Muscle of leg (tissue), 11 donors: ENCODE results near the gene SETD3. TPM values are rescaled to one million over a fixed set of nuclear protein-coding genes. Genes with fewer than 3 reads are reported as not detected.

ENCODE experiments used
- DNase-seq: peaks from one replicate; pipeline ENCODE4 v3.0.0; 2013
- H3K27ac ChIP-seq: one replicate; pipeline ENCODE4 v1.5.1; 2013; ENCODE audit warnings: mild to moderate bottlenecking, low read length, control low read depth
- H3K27me3 ChIP-seq: one replicate; pipeline ENCODE4 v1.6.1; 2013; ENCODE audit warnings: low read length; ENCODE audit not compliant: control insufficient read depth, insufficient read depth
- H3K36me3 ChIP-seq: one replicate; pipeline ENCODE4 v1.6.1; 2013; ENCODE audit warnings: low read length; ENCODE audit not compliant: control insufficient read depth, insufficient read depth
- H3K4me1 ChIP-seq: one replicate; pipeline ENCODE4 v1.6.1; 2013; ENCODE audit warnings: low read length; ENCODE audit not compliant: control insufficient read depth, insufficient read depth
- H3K4me3 ChIP-seq: one replicate; pipeline ENCODE4 v1.5.1; 2013; ENCODE audit warnings: low read length, control low read depth
- H3K9me3 ChIP-seq: replicated peaks from 2 replicates; pipeline ENCODE4 v1.6.1; 2013; ENCODE audit warnings: low read depth, low read length; ENCODE audit not compliant: control insufficient read depth
- WGBS: methylation state at CpG from one replicate; pipeline ENCODE4 v1.1.5; 2013; ENCODE audit warnings: missing lambda C conversion rate; ENCODE audit not compliant: insufficient coverage; 5-methylcytosine and 5-hydroxymethylcytosine counted together
- polyA plus RNA-seq, 8 donors: library from polyadenylated mRNA; unstranded; fragments of 120-200 nt; gene quantifications; one replicate each; pipeline versions ENCODE4 v1.2.1 to v1.2.3, GENCODE V29; 2013; ENCODE audit warnings: inconsistent platforms in 1 of 8, low replicate concordance in 1 of 8; ENCODE audit not compliant: insufficient read length in 8 of 8, insufficient read depth in 1 of 8
- total RNA-seq: library from RNA; stranded (reverse); fragments of 120-200 nt; gene quantifications from one replicate; pipeline ENCODE4 v1.2.4, GENCODE V29; 2013

SETD3 gene
- total and polyA plus RNA-seq, 9 donors = 53.3 to 99.2 (median 61.1) TPM

DNA sequence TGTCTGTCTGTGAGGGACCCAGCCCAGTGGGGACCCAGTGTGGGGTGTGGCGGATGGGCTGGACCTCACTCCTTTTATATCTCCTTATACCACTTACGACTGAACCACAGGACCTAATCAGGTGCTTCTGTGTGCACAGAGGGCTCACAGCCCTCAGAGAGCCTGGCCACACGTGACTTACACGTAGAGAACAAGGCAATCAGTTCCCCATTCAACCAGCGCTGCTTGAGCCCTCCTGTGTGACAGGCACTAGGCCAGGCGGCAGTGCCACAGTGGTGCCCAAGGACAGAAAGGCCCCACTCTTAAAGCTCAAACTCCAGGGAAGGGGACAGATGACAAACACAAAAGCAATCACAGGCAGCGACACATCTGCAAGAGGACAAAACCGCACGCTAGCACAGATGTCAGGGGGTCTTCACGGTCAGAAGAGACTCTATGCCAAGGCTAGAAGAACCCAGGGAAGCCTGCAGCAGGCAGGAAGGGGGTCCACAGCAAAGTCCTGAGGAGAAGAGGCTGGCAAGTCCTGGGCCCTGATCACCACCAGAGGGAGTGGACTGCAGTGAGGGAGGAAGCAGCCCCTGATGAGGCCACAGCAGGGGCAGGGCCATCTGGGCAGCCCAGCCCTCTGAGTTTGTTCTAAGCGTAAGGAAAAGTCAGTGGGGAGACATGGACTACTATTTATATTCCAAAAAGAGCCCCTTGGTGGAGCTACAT lies 39.3 kb downstream of the SETD3 start:
- no peak overlapping the region for H3K27ac ChIP-seq
- WGBS = 86% methylated on average over 10 of the region's 11 CpGs
- H3K4me1 ChIP-seq = peaks cover 2% of the 10 kb centered on the region
- H3K9me3 ChIP-seq = no peaks in the 10 kb centered on the region
- H3K27me3 ChIP-seq = no peaks in the 10 kb centered on the region
- H3K36me3 ChIP-seq = peaks cover 26% of the 10 kb centered on the region
- no peak overlapping the region for H3K4me3 ChIP-seq
- peak; percentile 15 for DNase-seq

DNA sequence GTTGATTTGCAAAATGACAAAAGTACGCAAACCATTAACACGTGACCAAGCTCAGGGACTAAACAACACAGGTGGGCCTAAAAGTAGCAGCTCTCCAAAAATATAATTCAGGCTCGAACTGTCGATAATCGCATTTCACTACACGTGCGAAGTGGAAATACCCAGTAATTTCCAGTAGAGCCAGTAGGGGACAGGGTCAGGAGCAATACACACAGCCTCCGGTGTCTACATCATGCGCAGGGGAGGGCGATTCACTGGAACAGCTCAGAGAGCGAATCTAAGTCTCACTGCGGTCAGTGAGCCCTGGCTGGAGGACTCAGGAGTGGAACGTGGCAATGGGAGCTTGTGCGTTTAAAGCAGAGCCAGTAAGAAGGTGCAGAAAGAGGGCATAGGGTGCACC lies 40.4 kb downstream of the SETD3 start:
- WGBS = 80% methylated on average over 13 of the region's 14 CpGs
- no peaks in the 10 kb centered on the region for H3K9me3 ChIP-seq
- no peak for DNase-seq
- H3K4me1 ChIP-seq = peaks cover 2% of the 10 kb centered on the region
- H3K4me3 ChIP-seq = no peak overlapping the region
- H3K27me3 ChIP-seq = no peaks in the 10 kb centered on the region
- no peak overlapping the region for H3K27ac ChIP-seq
- peaks cover 25% of the 10 kb centered on the region for H3K36me3 ChIP-seq

DNA sequence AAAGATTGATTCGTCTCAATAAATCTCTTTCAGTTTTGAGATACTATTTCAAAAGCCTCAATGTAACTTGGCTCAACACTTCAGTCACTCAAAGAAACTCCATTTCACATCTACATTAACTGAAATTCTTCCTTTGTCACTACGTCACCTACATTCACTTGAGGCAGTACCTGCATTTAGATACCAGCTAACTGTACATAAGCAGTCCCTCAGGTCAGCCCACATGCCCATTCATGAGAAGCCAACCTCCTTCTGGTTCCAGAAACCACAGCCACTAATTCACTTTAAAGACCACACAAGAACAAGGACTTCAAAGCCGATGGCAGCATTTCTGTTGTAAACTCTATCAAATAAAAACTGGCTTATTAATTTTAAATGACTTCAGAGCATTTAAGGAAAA lies 43.0 kb downstream of the SETD3 start:
- Histone ChIP-seq H3K27me3 (no peaks in the 10 kb centered on the region), H3K27ac (no peak overlapping the region), H3K9me3 (peaks cover 2% of the 10 kb centered on the region), H3K36me3 (peaks cover 27% of the 10 kb centered on the region), H3K4me3 (no peak overlapping the region), H3K4me1 (peaks cover 2% of the 10 kb centered on the region)
- whole genome bisulfite sequencing = 43% methylated on average over 2 of the region's 3 CpGs
- no peak for DNase-seq

DNA sequence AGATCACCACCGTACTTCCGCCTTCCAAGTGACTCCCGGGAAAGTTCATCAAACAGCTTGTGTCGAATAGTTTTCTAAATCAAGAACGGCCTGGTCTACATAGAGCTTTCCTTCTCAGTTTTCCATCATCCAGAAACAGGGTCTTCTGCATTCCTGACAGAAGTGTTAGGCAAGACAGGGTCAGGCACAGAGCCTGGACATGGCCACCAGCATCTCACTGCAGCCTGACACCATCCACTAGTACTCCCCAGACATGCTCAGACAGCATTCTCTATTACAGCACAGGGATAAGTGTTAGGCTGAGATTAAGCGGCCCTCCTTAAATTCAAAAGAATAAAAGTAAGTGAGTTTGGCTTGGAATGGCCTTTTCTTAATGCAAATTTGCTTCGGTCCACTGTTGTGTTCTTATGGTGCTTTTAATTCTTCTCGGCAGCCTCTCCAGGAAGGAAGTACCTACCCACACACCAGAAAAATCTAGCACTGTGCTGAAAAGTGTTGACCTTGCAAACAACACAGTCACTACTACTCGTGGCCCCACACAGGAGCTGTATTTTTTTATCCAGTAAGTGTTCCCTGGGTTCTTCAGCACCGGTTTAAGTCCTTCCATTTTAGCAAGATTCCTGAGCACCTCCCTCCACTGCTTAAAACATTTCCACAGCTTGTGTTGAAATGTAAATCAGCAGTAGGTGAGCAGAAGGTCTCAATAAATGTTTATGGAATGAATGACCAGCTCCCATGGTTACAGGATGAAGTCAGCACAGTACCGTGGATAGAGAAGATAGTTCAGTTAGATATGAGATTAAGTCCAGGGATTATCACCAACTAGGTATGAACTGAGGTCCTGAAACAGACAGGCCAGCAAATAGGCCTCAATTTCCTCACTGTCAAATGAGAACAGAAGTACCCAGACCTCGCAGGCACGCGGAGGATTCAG lies 44.1 kb downstream of the SETD3 start:
- DNase-seq = peak; percentile 21
- peaks cover 27% of the 10 kb centered on the region for H3K36me3 ChIP-seq
- H3K27me3 ChIP-seq = no peaks in the 10 kb centered on the region
- peaks cover 2% of the 10 kb centered on the region for H3K9me3 ChIP-seq
- no peak overlapping the region for H3K4me3 ChIP-seq
- WGBS = 77% methylated on average over 6 of the region's 14 CpGs
- no peaks in the 10 kb centered on the region for H3K4me1 ChIP-seq
- no peak overlapping the region for H3K27ac ChIP-seq

DNA sequence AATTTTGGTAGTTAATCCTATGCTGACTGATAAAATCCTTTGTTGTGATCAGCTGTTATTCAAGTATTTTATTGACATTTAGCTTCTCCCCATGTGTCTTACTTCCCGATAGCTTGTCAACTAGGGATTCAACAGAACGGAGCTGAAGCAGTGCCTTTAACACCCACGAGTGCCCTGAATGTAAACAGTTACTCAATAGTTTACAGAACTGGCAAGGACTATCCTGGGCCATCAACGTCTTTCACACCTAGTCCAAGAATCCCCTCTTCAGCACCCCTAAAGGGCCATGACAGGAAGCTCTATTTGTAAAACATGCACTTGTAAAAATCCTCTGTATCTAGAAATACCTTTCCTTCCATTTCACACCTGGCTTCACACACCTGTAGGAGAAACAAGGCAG lies 45.3 kb downstream of the SETD3 start:
- peaks cover 2% of the 10 kb centered on the region for H3K9me3 ChIP-seq
- no peak overlapping the region for H3K27ac ChIP-seq
- H3K4me1 ChIP-seq = no peaks in the 10 kb centered on the region
- H3K27me3 ChIP-seq = no peaks in the 10 kb centered on the region
- H3K36me3 ChIP-seq = peaks cover 29% of the 10 kb centered on the region
- no peak for DNase-seq
- 50% methylated on average over 4 of the region's 4 CpGs for WGBS
- no peak overlapping the region for H3K4me3 ChIP-seq

DNA sequence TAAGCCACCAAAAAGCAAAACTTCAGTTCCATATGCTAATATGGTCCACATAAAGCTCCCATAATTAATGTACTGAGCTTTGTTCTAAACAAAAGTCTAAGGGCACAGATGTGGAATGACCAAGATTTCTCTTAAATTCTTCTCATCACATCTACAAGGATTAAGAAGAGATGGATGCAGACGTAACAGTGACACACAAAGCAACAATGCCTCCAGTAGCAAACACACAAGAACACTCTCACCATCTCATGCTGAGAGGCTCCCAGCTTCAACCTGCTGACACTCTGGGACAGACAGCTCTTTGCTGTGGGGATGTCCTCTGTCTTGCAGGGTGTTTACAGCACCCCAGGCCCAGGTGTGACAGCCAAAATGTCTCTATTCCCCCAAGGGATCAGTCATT lies 48.2 kb downstream of the SETD3 start:
- Histone ChIP-seq H3K4me1 (peaks cover 6% of the 10 kb centered on the region), H3K27ac (no peak overlapping the region), H3K4me3 (no peak overlapping the region), H3K27me3 (no peaks in the 10 kb centered on the region), H3K36me3 (peaks cover 33% of the 10 kb centered on the region), H3K9me3 (peaks cover 8% of the 10 kb centered on the region)
- no peak for DNase-seq
- WGBS = 80% methylated on average over 1 of the region's 1 CpG

DNA sequence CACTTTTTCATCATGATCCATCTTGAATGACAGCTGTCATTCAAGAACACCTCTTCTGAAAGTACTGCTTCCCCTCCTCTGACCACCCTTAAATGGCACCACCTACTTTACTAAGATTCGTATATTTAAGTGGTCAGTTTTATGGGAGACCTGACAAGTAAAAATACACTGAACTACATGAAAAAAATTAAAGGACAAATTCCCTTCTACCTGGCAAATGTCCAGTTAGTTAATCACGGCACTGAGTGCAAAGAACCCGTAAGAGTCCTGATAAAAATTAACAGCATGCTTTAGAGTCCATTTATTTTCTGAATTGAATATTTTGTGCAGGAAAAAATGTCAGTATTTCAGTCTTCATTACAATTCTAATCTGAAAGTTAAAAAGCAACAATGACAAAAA lies 48.7 kb downstream of the SETD3 start:
- Histone ChIP-seq H3K27ac (no peak overlapping the region), H3K4me1 (peaks cover 6% of the 10 kb centered on the region), H3K36me3 (peaks cover 28% of the 10 kb centered on the region), H3K4me3 (no peak overlapping the region), H3K9me3 (peaks cover 8% of the 10 kb centered on the region), H3K27me3 (no peaks in the 10 kb centered on the region)
- no peak for DNase-seq
- no CpG with 5 or more reads among the region's 3 CpGs for WGBS

DNA sequence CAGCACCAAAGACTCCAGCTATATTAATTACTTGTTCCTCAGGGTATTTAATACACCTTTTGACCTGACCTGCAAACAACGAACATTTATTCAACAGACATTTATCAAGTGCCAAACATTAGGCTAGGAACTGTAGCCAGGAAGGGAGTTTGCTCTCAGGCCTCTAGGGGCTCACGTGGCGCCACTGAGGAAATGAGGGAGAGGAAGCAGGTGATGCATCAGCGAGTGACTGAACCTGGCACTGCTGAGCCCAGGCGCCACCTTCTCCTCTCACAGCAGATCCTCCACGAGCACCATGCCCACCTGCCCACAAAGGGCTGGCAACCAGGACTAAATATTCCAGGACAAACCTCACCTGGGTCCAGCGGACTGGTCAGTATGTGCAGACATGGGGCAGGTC lies 50.2 kb downstream of the SETD3 start:
- H3K4me1 ChIP-seq = peaks cover 9% of the 10 kb centered on the region
- H3K27ac ChIP-seq = no peak overlapping the region
- 44% methylated on average over 2 of the region's 7 CpGs for WGBS
- H3K9me3 ChIP-seq = peaks cover 8% of the 10 kb centered on the region
- peak; percentile 15 for DNase-seq
- peaks cover 23% of the 10 kb centered on the region for H3K36me3 ChIP-seq
- H3K27me3 ChIP-seq = no peaks in the 10 kb centered on the region
- H3K4me3 ChIP-seq = no peak overlapping the region

DNA sequence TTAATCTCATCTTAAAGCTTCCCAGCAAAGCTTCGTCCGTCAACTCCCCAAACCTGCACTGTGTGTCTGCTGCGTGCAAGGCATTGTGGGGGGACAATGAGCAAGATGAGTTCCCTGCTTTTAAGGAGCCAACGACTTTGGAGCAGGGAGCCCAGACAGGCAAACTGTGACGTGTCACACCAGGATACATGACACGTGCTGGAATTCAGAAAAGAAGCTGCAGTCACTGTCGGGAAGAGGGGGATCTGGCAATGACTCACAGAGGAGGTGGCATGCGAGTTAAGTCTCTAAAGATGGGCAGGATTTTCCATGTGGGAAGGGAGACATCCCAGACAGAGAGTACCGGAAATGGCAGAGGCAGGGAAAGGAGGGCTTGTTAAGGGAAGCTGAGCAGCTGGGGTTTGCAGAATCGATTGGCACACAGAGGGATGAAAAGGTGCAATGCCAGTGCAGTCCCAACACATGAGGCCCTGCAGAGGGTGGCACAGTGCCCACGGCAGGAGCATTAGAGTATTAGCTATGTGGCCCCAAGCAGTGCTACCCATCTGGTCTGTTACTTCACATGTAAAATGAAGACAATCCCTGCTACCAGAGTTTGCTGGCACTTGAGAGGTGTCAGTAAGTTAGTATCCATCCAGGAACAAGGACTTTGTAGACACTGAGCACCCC lies 52.9 kb downstream of the SETD3 start:
- H3K27ac ChIP-seq = no peak overlapping the region
- H3K4me3 ChIP-seq = no peak overlapping the region
- H3K27me3 ChIP-seq = no peaks in the 10 kb centered on the region
- peaks cover 24% of the 10 kb centered on the region for H3K4me1 ChIP-seq
- no peak for DNase-seq
- 61% methylated on average over 8 of the region's 11 CpGs for WGBS
- H3K9me3 ChIP-seq = peaks cover 6% of the 10 kb centered on the region
- peaks cover 14% of the 10 kb centered on the region for H3K36me3 ChIP-seq

DNA sequence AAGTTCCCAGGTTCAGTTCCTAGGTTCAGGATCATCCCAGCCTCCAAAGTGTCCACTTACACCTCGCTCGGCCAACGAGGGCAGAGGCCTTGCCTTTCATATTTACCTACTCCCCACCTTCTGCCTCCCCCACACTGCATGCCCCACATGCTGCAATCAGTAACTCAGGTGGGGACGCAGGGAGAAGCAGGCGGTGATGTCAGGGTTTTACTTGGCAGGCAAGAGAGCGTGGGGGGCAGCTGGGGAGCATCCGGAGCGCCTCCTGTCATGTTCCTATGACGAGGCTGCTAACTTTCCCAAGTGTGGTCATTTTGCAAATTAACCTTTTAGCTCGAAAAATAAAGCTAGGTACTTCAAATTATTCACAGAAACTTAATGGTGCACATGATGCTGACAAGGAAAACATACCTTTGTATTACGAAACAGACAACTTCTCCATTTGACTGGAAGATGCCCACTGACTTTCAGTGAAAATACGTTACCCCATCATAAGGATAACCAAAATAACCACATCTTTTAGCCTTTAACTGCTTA lies 53.8 kb downstream of the SETD3 start:
- H3K9me3 ChIP-seq = peaks cover 6% of the 10 kb centered on the region
- peaks cover 24% of the 10 kb centered on the region for H3K4me1 ChIP-seq
- H3K4me3 ChIP-seq = no peak overlapping the region
- DNase-seq = no peak
- no peaks in the 10 kb centered on the region for H3K27me3 ChIP-seq
- WGBS = 87% methylated on average over 6 of the region's 12 CpGs
- peaks cover 14% of the 10 kb centered on the region for H3K36me3 ChIP-seq
- H3K27ac ChIP-seq = no peak overlapping the region
